ENCODE data around the gene BABAM2.
A peak's percentile ranks its signal among the peaks of the same experiment; 100 is the strongest.

The BABAM2 gene

GRCh38 chr2:27887830-27888229, 2.7 kb upstream of the BABAM2 start:
- DNase-seq, result no peak
- H3K36me3 Mint-ChIP-seq (ENCODE audit: low read depth), result peaks cover 4% of the 10 kb centered on the region
- H3K9me3 Mint-ChIP-seq, result no peaks in the 10 kb centered on the region
- H3K4me1 Mint-ChIP-seq, result peaks cover 37% of the 10 kb centered on the region
- no peak overlapping the region for H3K27ac Mint-ChIP-seq
- peaks cover 2% of the 10 kb centered on the region for H3K27me3 Mint-ChIP-seq
- no peak overlapping the region for H3K4me3 Mint-ChIP-seq
- ATAC-seq, result no peak

- peaks cover 46% of the 10 kb centered on the region for H3K4me1 Mint-ChIP-seq
- peak overlapping the region; percentile 92 for H3K4me3 Mint-ChIP-seq
- no peak overlapping the region for H3K27ac Mint-ChIP-seq
- ATAC-seq (no peak), DNase-seq (no peak)
- H3K36me3 Mint-ChIP-seq (ENCODE audit: low read depth), result peaks cover 4% of the 10 kb centered on the region
- H3K9me3 Mint-ChIP-seq, result no peaks in the 10 kb centered on the region
- H3K27me3 Mint-ChIP-seq, result peaks cover 2% of the 10 kb centered on the region
These were observed 1.7 kb upstream of the BABAM2 start for GRCh38 chr2:27888790-27889189.

- Mint-ChIP-seq H3K4me1 (peaks cover 55% of the 10 kb centered on the region), H3K4me3 (peak overlapping the region; percentile 92), H3K27ac (peak overlapping the region; percentile 100)
These were observed 769 bp upstream of the BABAM2 start for GRCh38 chr2:27889774-27890145.

GRCh38 chr2:27890924-27891672, 569 bp downstream of the BABAM2 start:
- peaks cover 62% of the 10 kb centered on the region for H3K4me1 Mint-ChIP-seq

More at GRCh38 chr2:27889774-27890145, 769 bp upstream of the BABAM2 start:
- ATAC-seq (no peak), DNase-seq (peak; percentile 8)
- Mint-ChIP-seq H3K9me3 (no peaks in the 10 kb centered on the region), H3K36me3 (ENCODE audit: low read depth) (peaks cover 12% of the 10 kb centered on the region), H3K27me3 (peaks cover 2% of the 10 kb centered on the region)

GRCh38 chr2:27891673-27892105, 1.2 kb downstream of the BABAM2 start:
- ATAC-seq (no peak), DNase-seq (no peak)
- Mint-ChIP-seq H3K4me1 (peaks cover 64% of the 10 kb centered on the region), H3K27me3 (peaks cover 2% of the 10 kb centered on the region), H3K4me3 (peak overlapping the region; percentile 92), H3K27ac (peak overlapping the region; percentile 100), H3K36me3 (ENCODE audit: low read depth) (peaks cover 27% of the 10 kb centered on the region), H3K9me3 (no peaks in the 10 kb centered on the region)

More at GRCh38 chr2:27890924-27891672, 569 bp downstream of the BABAM2 start:
- Mint-ChIP-seq H3K4me3 (peak overlapping the region; percentile 92), H3K36me3 (ENCODE audit: low read depth) (peaks cover 22% of the 10 kb centered on the region), H3K27ac (peak overlapping the region; percentile 100), H3K9me3 (no peaks in the 10 kb centered on the region), H3K27me3 (peaks cover 2% of the 10 kb centered on the region)
- DNase-seq (peak; percentile 88), ATAC-seq (peak; percentile 31)

GRCh38 chr2:27893006-27893405, 2.5 kb downstream of the BABAM2 start:
- DNase-seq (no peak), ATAC-seq (no peak)
- H3K4me3 Mint-ChIP-seq, result peak overlapping the region; percentile 7
- peaks cover 77% of the 10 kb centered on the region for H3K4me1 Mint-ChIP-seq
- H3K36me3 Mint-ChIP-seq (ENCODE audit: low read depth), result peaks cover 39% of the 10 kb centered on the region
- H3K27me3 Mint-ChIP-seq, result peaks cover 2% of the 10 kb centered on the region
- H3K27ac Mint-ChIP-seq, result peak overlapping the region; percentile 100
- H3K9me3 Mint-ChIP-seq, result no peaks in the 10 kb centered on the region

- Mint-ChIP-seq H3K36me3 (ENCODE audit: low read depth) (peaks cover 55% of the 10 kb centered on the region), H3K27ac (peak overlapping the region; percentile 68), H3K27me3 (no peaks in the 10 kb centered on the region), H3K4me1 (peaks cover 81% of the 10 kb centered on the region), H3K4me3 (no peak overlapping the region), H3K9me3 (no peaks in the 10 kb centered on the region)
- DNase-seq, result no peak
- no peak for ATAC-seq
These were observed 7.2 kb downstream of the BABAM2 start for GRCh38 chr2:27897717-27898116.

GRCh38 chr2:27901234-27901633, 10.7 kb downstream of the BABAM2 start:
- no peak overlapping the region for H3K4me3 Mint-ChIP-seq
- H3K4me1 Mint-ChIP-seq, result peaks cover 82% of the 10 kb centered on the region
- peak overlapping the region; percentile 86 for H3K27ac Mint-ChIP-seq
- H3K27me3 Mint-ChIP-seq, result no peaks in the 10 kb centered on the region
- peak; percentile 83 for ATAC-seq
- DNase-seq, result peak; percentile 34
- H3K36me3 Mint-ChIP-seq (ENCODE audit: low read depth), result peaks cover 62% of the 10 kb centered on the region
- H3K9me3 Mint-ChIP-seq, result peaks cover 7% of the 10 kb centered on the region

- peak overlapping the region; percentile 86 for H3K27ac Mint-ChIP-seq
- H3K36me3 Mint-ChIP-seq (ENCODE audit: low read depth), result peaks cover 61% of the 10 kb centered on the region
- peak overlapping the region; percentile 28 for H3K4me3 Mint-ChIP-seq
These were observed 11.6 kb downstream of the BABAM2 start for GRCh38 chr2:27902098-27902497.

GRCh38 chr2:27903018-27903417, 12.5 kb downstream of the BABAM2 start:
- Mint-ChIP-seq H3K36me3 (ENCODE audit: low read depth) (peaks cover 59% of the 10 kb centered on the region), H3K27me3 (no peaks in the 10 kb centered on the region), H3K9me3 (peaks cover 7% of the 10 kb centered on the region), H3K4me1 (peaks cover 80% of the 10 kb centered on the region), H3K4me3 (no peak overlapping the region), H3K27ac (peak overlapping the region; percentile 86)
- DNase-seq, result no peak
- ATAC-seq, result no peak

More at GRCh38 chr2:27902098-27902497, 11.6 kb downstream of the BABAM2 start:
- DNase-seq, result no peak
- Mint-ChIP-seq H3K9me3 (peaks cover 7% of the 10 kb centered on the region), H3K27me3 (no peaks in the 10 kb centered on the region), H3K4me1 (peaks cover 83% of the 10 kb centered on the region)
- peak; percentile 83 for ATAC-seq

GRCh38 chr2:27903649-27904404, 13.3 kb downstream of the BABAM2 start:
- peak; percentile 47 for ATAC-seq
- peaks cover 76% of the 10 kb centered on the region for H3K4me1 Mint-ChIP-seq
- DNase-seq, result no peak

GRCh38 chr2:27904405-27904665, 13.8 kb downstream of the BABAM2 start:
- ATAC-seq, result no peak
- Mint-ChIP-seq H3K27me3 (no peaks in the 10 kb centered on the region), H3K4me3 (no peak overlapping the region), H3K4me1 (peaks cover 75% of the 10 kb centered on the region), H3K36me3 (ENCODE audit: low read depth) (peaks cover 56% of the 10 kb centered on the region), H3K27ac (no peak overlapping the region), H3K9me3 (peaks cover 9% of the 10 kb centered on the region)
- DNase-seq, result no peak

More at GRCh38 chr2:27903649-27904404, 13.3 kb downstream of the BABAM2 start:
- Mint-ChIP-seq H3K27me3 (no peaks in the 10 kb centered on the region), H3K27ac (peak overlapping the region; percentile 49), H3K9me3 (peaks cover 9% of the 10 kb centered on the region), H3K36me3 (ENCODE audit: low read depth) (peaks cover 57% of the 10 kb centered on the region), H3K4me3 (no peak overlapping the region)

- DNase-seq, result no peak
- Mint-ChIP-seq H3K9me3 (peaks cover 9% of the 10 kb centered on the region), H3K4me3 (no peak overlapping the region), H3K27me3 (no peaks in the 10 kb centered on the region), H3K27ac (no peak overlapping the region), H3K36me3 (ENCODE audit: low read depth) (peaks cover 54% of the 10 kb centered on the region), H3K4me1 (peaks cover 66% of the 10 kb centered on the region)
- no peak for ATAC-seq
These were observed 15.5 kb downstream of the BABAM2 start for GRCh38 chr2:27906074-27906473.

GRCh38 chr2:27907547-27907946, 17.0 kb downstream of the BABAM2 start:
- Mint-ChIP-seq H3K27ac (peak overlapping the region; percentile 12), H3K27me3 (no peaks in the 10 kb centered on the region), H3K9me3 (peaks cover 9% of the 10 kb centered on the region), H3K4me3 (no peak overlapping the region), H3K4me1 (peaks cover 54% of the 10 kb centered on the region), H3K36me3 (ENCODE audit: low read depth) (peaks cover 54% of the 10 kb centered on the region)
- DNase-seq (no peak), ATAC-seq (peak; percentile 84)

GRCh38 chr2:27909901-27910300, 19.4 kb downstream of the BABAM2 start:
- peaks cover 2% of the 10 kb centered on the region for H3K9me3 Mint-ChIP-seq
- no peak for DNase-seq
- no peak overlapping the region for H3K4me3 Mint-ChIP-seq
- ATAC-seq, result no peak
- peaks cover 40% of the 10 kb centered on the region for H3K4me1 Mint-ChIP-seq
- no peaks in the 10 kb centered on the region for H3K27me3 Mint-ChIP-seq
- H3K27ac Mint-ChIP-seq, result no peak overlapping the region
- peaks cover 44% of the 10 kb centered on the region for H3K36me3 Mint-ChIP-seq (ENCODE audit: low read depth)
